ENCODE measurements around the gene ABCD1. TPM values are rescaled to one million over a fixed set of nuclear protein-coding genes. Genes with fewer than 3 reads are reported as not detected.
"Not testable (repeated sequence)": the region's sequence is repeated elsewhere in the genome, so short reads cannot be mapped to it uniquely, and the experiment has no call there.

The ABCD1 gene
- total RNA-seq = 10 to 100 TPM; 19.9 to 54.6 (median 34.5) TPM

GRCh38 chrX:153724252-153725038 lies at the start of gene ABCD1, which contains the start of gene BCAP31:
Gene ABCD1, plus strand, starts transcription at chrX:153724856. Its CDS starts 411 bp downstream, at chrX:153725267.
Gene BCAP31, minus strand, starts transcription at chrX:153724387. Its CDS starts 1,143 bp downstream, at chrX:153723244.
- in situ Hi-C loops (cut with MboI; ENCODE audit: low sequenced_read_pairs in 4 of 4) = no loop called here
- Histone ChIP-seq H3K4me1 (peaks cover 31 to 48% of the 10 kb centered on the region in 2 donors), H3K4me3 (peak within 1 kb of the TSS; percentile 66 to 75 (median 66)), H3K36me3 (peaks cover 0 to 21% of the 10 kb centered on the region in 2 donors), H3K9me3 (no peaks in the 10 kb centered on the region), H3K27ac (peak within 1 kb of the TSS; percentile 89 to 95 (median 92)), H3K27me3 (no peaks in the 10 kb centered on the region)
- TF ChIP-seq CTCF (IDR thresholded peaks at IDR 0.05 in 4 of 5, conservative IDR thresholded peaks at IDR 0.05 in 1 of 5) (no peak), POLR2A (IDR thresholded peaks at IDR 0.05) (peak; percentile 80 to 88)
- peak; percentile 84 to 86 for DNase-seq
- ATAC-seq = peak; percentile 56 to 68
- intact Hi-C loops (cut with DNase I; ENCODE audit: low total_unique reads) = loop anchor here (1.0 to 5.0 kb wide), 3 partner anchors 37 to 127 kb away; partner anchors contain the start of genes CCNQ, IDH3G, SLC6A8 and SSR4

GRCh38 chrX:153681175-153681574 lies 43.5 kb upstream of the ABCD1 start:
- no peaks in the 10 kb centered on the region for H3K9me3 ChIP-seq
- DNase-seq = no peak
- H3K27ac ChIP-seq = no peak overlapping the region
- in situ Hi-C loops (cut with MboI; ENCODE audit: low sequenced_read_pairs in 4 of 4) (no loop called here), intact Hi-C loops (cut with DNase I; ENCODE audit: low total_unique reads) (loop anchor here (10.0 kb wide), 1 partner anchor 114 kb away; the partner anchor contains the start of genes IDH3G and SSR4)
- peak in 1 of 2 donors; percentile 12 for ATAC-seq
- TF ChIP-seq POLR2A (IDR thresholded peaks at IDR 0.05) (no peak), CTCF (IDR thresholded peaks at IDR 0.05 in 4 of 5, conservative IDR thresholded peaks at IDR 0.05 in 1 of 5) (no peak)
- H3K4me3 ChIP-seq = no peak overlapping the region
- H3K27me3 ChIP-seq = no peaks in the 10 kb centered on the region
- no peaks in the 10 kb centered on the region for H3K36me3 ChIP-seq
- H3K4me1 ChIP-seq = no peaks in the 10 kb centered on the region

GRCh38 chrX:153683486-153683885 lies 41.2 kb upstream of the ABCD1 start:
- H3K36me3 ChIP-seq; H3K4me1 ChIP-seq; DNase-seq; H3K27ac ChIP-seq; ATAC-seq; H3K9me3 ChIP-seq; in situ Hi-C loops (cut with MboI; ENCODE audit: low sequenced_read_pairs in 4 of 4); H3K27me3 ChIP-seq; H3K4me3 ChIP-seq: not testable (repeated sequence)
- intact Hi-C loops (cut with DNase I; ENCODE audit: low total_unique reads) = loop anchor here (10.0 kb wide), 1 partner anchor 111 kb away; the partner anchor contains the start of genes IDH3G and SSR4

GRCh38 chrX:153684467-153685155 lies 40.0 kb upstream of the ABCD1 start:
- Histone ChIP-seq H3K27me3 (no peaks in the 10 kb centered on the region), H3K4me3 (no peak overlapping the region), H3K27ac (no peak overlapping the region), H3K36me3 (no peaks in the 10 kb centered on the region), H3K4me1 (peaks cover 0 to 8% of the 10 kb centered on the region in 2 donors), H3K9me3 (no peaks in the 10 kb centered on the region)
- intact Hi-C loops (cut with DNase I; ENCODE audit: low total_unique reads) = loop anchor here (5.0 to 10.0 kb wide), 2 partner anchors 38 to 110 kb away; partner anchors contain the start of genes ABCD1, BCAP31, IDH3G and SSR4
- no peak for TF ChIP-seq POLR2A (IDR thresholded peaks at IDR 0.05)
- TF ChIP-seq CTCF (IDR thresholded peaks at IDR 0.05 in 4 of 5, conservative IDR thresholded peaks at IDR 0.05 in 1 of 5) = no peak
- DNase-seq (no peak), ATAC-seq (no peak)
- in situ Hi-C loops (cut with MboI; ENCODE audit: low sequenced_read_pairs in 4 of 4) = no loop called here

GRCh38 chrX:153685156-153685536 lies 39.5 kb upstream of the ABCD1 start:
- Histone ChIP-seq H3K4me3 (no peak overlapping the region), H3K9me3 (no peaks in the 10 kb centered on the region), H3K27ac (no peak overlapping the region), H3K27me3 (no peaks in the 10 kb centered on the region), H3K4me1 (peaks cover 0 to 13% of the 10 kb centered on the region in 2 donors), H3K36me3 (no peaks in the 10 kb centered on the region)
- DNase-seq (no peak), ATAC-seq (no peak)
- intact Hi-C loops (cut with DNase I; ENCODE audit: low total_unique reads) (loop anchor here (5.0 to 10.0 kb wide), 2 partner anchors 37 to 110 kb away; partner anchors contain the start of genes ABCD1, BCAP31, IDH3G and SSR4), in situ Hi-C loops (cut with MboI; ENCODE audit: low sequenced_read_pairs in 4 of 4) (no loop called here)
- TF ChIP-seq CTCF (IDR thresholded peaks at IDR 0.05 in 4 of 5, conservative IDR thresholded peaks at IDR 0.05 in 1 of 5) = no peak
- TF ChIP-seq POLR2A (IDR thresholded peaks at IDR 0.05) = no peak
